ENCODE data around the gene SEMA3F. TPM values are rescaled to one million over a fixed set of nuclear protein-coding genes. Genes with fewer than 3 reads are reported as not detected.

The SEMA3F gene
- total and polyA plus RNA-seq, 2 of the 4 experiments (the other 2 are of a cell fraction), result 7.3 to 23.3 TPM

DNA sequence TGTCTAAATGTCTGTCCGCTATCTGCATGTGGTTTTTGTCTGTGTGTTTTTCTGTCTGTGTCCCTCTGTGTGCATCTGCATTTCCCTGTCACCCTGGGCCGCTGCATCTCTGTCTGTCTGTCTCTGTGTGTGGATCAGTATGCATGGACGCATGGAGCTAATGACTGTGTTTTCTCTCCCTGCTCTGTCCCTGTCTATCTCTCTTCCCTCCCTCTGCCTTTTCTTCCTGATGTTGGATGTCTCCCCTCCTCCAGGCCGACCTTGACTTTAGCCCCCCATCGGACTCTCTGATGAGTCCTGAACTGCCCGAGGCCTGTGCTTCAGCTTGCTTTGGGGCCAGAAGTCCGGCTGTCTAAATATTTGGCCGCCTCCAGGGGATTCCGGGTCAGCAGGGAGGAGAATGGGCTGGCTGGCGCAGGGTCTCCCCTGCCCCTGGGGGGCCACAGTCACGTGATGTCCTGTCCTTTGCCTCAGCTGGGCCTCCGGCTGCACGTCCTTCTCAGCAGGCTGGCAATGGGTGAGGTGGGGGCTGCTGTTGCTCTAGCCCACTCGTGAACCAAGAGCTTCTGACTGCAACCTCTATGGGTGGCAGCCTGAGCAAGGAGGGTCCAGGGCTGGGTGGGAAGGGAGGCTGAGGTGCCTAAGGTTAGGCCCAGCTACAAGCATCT, 53.7 kb downstream of the SEMA3F start:
- Histone ChIP-seq H2BK20ac (ENCODE audit: low read depth, low read length) (no peak overlapping the region), H3K4me3 (ENCODE audit: insufficient read depth, low read depth, low read length) (no peak overlapping the region), H4K5ac (ENCODE audit: low read depth, low read length) (no peak overlapping the region), H3K27me3 (ENCODE audit: control insufficient read depth, insufficient read depth, low read length) (peaks cover 43% of the 10 kb centered on the region), H3K36me3 (ENCODE audit: control insufficient read depth, insufficient read depth, low read length) (no peaks in the 10 kb centered on the region), H2AK9ac (replicated peaks; ENCODE audit: low read depth, low read length, poor library complexity) (no peak overlapping the region), H3K9ac (ENCODE audit: low read depth, low read length) (no peak overlapping the region), H3K4me1 (ENCODE audit: control insufficient read depth, insufficient read depth, low read length) (peaks cover 2% of the 10 kb centered on the region; the same call in 1 of the 2 replicates), H2BK120ac (ENCODE audit: low read depth, low read length) (no peak overlapping the region), H2BK15ac (ENCODE audit: low read depth, low read length) (no peak overlapping the region), H2BK5ac (ENCODE audit: low read depth, low read length, poor library complexity, severe bottlenecking) (no peak overlapping the region), H4K8ac (ENCODE audit: low read depth in 2 of 2, low read length in 2 of 2) (no peak overlapping the region), H4K20me1 (ENCODE audit: insufficient read depth, low read length) (no peaks in the 10 kb centered on the region; the same call in 1 of the 2 replicates), H3K9me1 (ENCODE audit: insufficient read depth, low read length) (no peaks in the 10 kb centered on the region), H3K4me2 (ENCODE audit: low read depth, low read length) (no peak overlapping the region), H3K79me1 (ENCODE audit: low read depth in 1 of 2, low read length in 2 of 2) (no peaks in the 10 kb centered on the region), H4K91ac (ENCODE audit: insufficient read depth, low read depth, low read length) (no peak overlapping the region), H3K18ac (ENCODE audit: low read depth, low read length) (no peak overlapping the region), H3K9me3 (ENCODE audit: control insufficient read depth, insufficient read depth, low read length) (no peaks in the 10 kb centered on the region), H3K56ac (ENCODE audit: extremely low read depth, insufficient read depth, low read length) (no peak overlapping the region), H2AFZ (replicated peaks; ENCODE audit: low read length, poor library complexity) (no peak overlapping the region), H3K14ac (replicated peaks; ENCODE audit: low read depth, low read length) (no peak overlapping the region), H3K23ac (ENCODE audit: low read depth, low read length) (no peak overlapping the region), H3K4ac (ENCODE audit: low read depth, low read length) (no peak overlapping the region), H2AK5ac (ENCODE audit: low read depth, low read length) (no peak overlapping the region), H3K27ac (ENCODE audit: insufficient read depth, low read length) (no peak overlapping the region)
- in situ Hi-C loops (cut with MboI; ENCODE audit: low sequenced_read_pairs) (no loop called here), dilution Hi-C loops (cut with HindIII; ENCODE audit: low sequenced_read_pairs, unreplicated experiment) (no loop called here), intact Hi-C loops (cut with micrococcal nuclease) (no loop called here)
- DNase-seq (no peak), ATAC-seq (ENCODE audit: low read depth) (no peak)
- ChIA-PET POLR2A (ENCODE audit: unreplicated experiment) (no interaction called here), CTCF (interaction anchor here (1.1 to 1.6 kb wide), 2 partner anchors 14 to 16 kb away, joined by 3 to 5 read pairs; no protein-coding TSS in a partner anchor)
- BruUV-seq (replicated peaks), result no TSS peak
- TF ChIP-seq MAFK (IDR thresholded peaks at IDR 0.05; ENCODE audit: low read depth, low read length) (no peak), CEBPB (IDR thresholded peaks at IDR 0.05; ENCODE audit: low read depth, low read length) (no peak), NFE2L2 (IDR thresholded peaks at IDR 0.05; ENCODE audit: low read depth, low read length) (no peak), BHLHE40 (IDR thresholded peaks at IDR 0.05; ENCODE audit: low read depth, low read length) (no peak), RCOR1 (IDR thresholded peaks at IDR 0.05; ENCODE audit: insufficient replicate concordance, low read length) (no peak), POLR2A (IDR thresholded peaks at IDR 0.05; ENCODE audit: low read depth, low read length) (no peak), MAZ (IDR thresholded peaks at IDR 0.05; ENCODE audit: borderline replicate concordance, low read depth, low read length) (no peak), MXI1 (IDR thresholded peaks at IDR 0.05; ENCODE audit: borderline replicate concordance, low read depth, low read length) (no peak), SMC3 (IDR thresholded peaks at IDR 0.05; ENCODE audit: low read depth, low read length) (no peak), CHD1 (IDR thresholded peaks at IDR 0.05; ENCODE audit: low read depth, low read length) (no peak), RAD21 (IDR thresholded peaks at IDR 0.05; ENCODE audit: low read length) (no peak), FOS (IDR thresholded peaks at IDR 0.05; ENCODE audit: low read depth, low read length) (no peak), RFX5 (IDR thresholded peaks at IDR 0.05; ENCODE audit: low read depth, low read length) (no peak)
- TF ChIP-seq, protein P1, sequence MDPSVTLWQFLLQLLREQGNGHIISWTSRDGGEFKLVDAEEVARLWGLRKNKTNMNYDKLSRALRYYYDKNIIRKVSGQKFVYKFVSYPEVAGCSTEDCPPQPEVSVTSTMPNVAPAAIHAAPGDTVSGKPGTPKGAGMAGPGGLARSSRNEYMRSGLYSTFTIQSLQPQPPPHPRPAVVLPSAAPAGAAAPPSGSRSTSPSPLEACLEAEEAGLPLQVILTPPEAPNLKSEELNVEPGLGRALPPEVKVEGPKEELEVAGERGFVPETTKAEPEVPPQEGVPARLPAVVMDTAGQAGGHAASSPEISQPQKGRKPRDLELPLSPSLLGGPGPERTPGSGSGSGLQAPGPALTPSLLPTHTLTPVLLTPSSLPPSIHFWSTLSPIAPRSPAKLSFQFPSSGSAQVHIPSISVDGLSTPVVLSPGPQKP (IDR thresholded peaks at IDR 0.05; ENCODE audit: borderline replicate concordance, low read depth, low read length), result no peak
- TF ChIP-seq, protein P2, sequence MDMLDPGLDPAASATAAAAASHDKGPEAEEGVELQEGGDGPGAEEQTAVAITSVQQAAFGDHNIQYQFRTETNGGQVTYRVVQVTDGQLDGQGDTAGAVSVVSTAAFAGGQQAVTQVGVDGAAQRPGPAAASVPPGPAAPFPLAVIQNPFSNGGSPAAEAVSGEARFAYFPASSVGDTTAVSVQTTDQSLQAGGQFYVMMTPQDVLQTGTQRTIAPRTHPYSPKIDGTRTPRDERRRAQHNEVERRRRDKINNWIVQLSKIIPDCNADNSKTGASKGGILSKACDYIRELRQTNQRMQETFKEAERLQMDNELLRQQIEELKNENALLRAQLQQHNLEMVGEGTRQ (IDR thresholded peaks at IDR 0.05; ENCODE audit: low read depth, low read length), result no peak
- TF ChIP-seq, protein P3, sequence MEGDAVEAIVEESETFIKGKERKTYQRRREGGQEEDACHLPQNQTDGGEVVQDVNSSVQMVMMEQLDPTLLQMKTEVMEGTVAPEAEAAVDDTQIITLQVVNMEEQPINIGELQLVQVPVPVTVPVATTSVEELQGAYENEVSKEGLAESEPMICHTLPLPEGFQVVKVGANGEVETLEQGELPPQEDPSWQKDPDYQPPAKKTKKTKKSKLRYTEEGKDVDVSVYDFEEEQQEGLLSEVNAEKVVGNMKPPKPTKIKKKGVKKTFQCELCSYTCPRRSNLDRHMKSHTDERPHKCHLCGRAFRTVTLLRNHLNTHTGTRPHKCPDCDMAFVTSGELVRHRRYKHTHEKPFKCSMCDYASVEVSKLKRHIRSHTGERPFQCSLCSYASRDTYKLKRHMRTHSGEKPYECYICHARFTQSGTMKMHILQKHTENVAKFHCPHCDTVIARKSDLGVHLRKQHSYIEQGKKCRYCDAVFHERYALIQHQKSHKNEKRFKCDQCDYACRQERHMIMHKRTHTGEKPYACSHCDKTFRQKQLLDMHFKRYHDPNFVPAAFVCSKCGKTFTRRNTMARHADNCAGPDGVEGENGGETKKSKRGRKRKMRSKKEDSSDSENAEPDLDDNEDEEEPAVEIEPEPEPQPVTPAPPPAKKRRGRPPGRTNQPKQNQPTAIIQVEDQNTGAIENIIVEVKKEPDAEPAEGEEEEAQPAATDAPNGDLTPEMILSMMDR (conservative IDR thresholded peaks at IDR 0.05; ENCODE audit: low read depth, low read length), result no peak
- 40% methylated on average over 1 of the region's 14 CpGs; no CpG with 5 or more reads in 1 of the 2 experiments for WGBS, 2 experiments (ENCODE audit: extremely low coverage in 2 of 2, insufficient read length in 1 of 2)
